ENCODE data around the gene TMEM254.
A peak's percentile ranks its signal among the peaks of the same experiment; 100 is the strongest.

Gene TMEM254

GRCh38 chr10:80078448-80079311 lies at the start of gene TMEM254 (continued):
- TF ChIP-seq ZNF148 (tag by site-specific recombination; IDR thresholded peaks at IDR 0.05; ENCODE audit: borderline replicate concordance) (no peak), KLF7 (tag by site-specific recombination; IDR thresholded peaks at IDR 0.05; ENCODE audit: borderline replicate concordance) (no peak), ZNF112 (tag by site-specific recombination; IDR thresholded peaks at IDR 0.05) (no peak), ZNF26 (tag by site-specific recombination; IDR thresholded peaks at IDR 0.05) (no peak), ZSCAN16 (tag by site-specific recombination; IDR thresholded peaks at IDR 0.05) (0 out of 2 replicates have a peak, but pooled peaks have one; percentile 17), SCRT2 (tag by site-specific recombination; IDR thresholded peaks at IDR 0.05) (peak; percentile 71), TCF7L2 (IDR thresholded peaks at IDR 0.05; ENCODE audit: borderline replicate concordance, low read depth, low read length) (no peak), ZBTB8A (tag by site-specific recombination; IDR thresholded peaks at IDR 0.05) (peak; percentile 94), ZBTB49 (tag by site-specific recombination; IDR thresholded peaks at IDR 0.05; ENCODE audit: low read depth) (no peak), ZNF16 (tag by site-specific recombination; IDR thresholded peaks at IDR 0.05; ENCODE audit: low read depth) (no peak), YY1 (tag by site-specific recombination; IDR thresholded peaks at IDR 0.05) (peak; percentile 44; the same call in 1 of the 2 replicates), ZNF449 (tag by site-specific recombination; IDR thresholded peaks at IDR 0.05) (no peak; the same call in none of the 2 replicates), MEIS1 (CRISPR knock-in tag; IDR thresholded peaks at IDR 0.05; ENCODE audit: borderline replicate concordance) (no peak), ZNF324 (tag by site-specific recombination; IDR thresholded peaks at IDR 0.05) (peak; percentile 74; the same call in 1 of the 2 replicates), ZNF629 (tag by site-specific recombination; IDR thresholded peaks at IDR 0.05) (peak; percentile 54), ZNF585B (tag by site-specific recombination; IDR thresholded peaks at IDR 0.05) (no peak), HOXD13 (CRISPR knock-in tag; IDR thresholded peaks at IDR 0.05; ENCODE audit: borderline replicate concordance) (no peak), ZNF426 (tag by site-specific recombination; IDR thresholded peaks at IDR 0.05) (no peak), GLI2 (tag by site-specific recombination; IDR thresholded peaks at IDR 0.05; ENCODE audit: borderline replicate concordance, low read depth) (no peak)
- TF ChIP-seq, protein P1, sequence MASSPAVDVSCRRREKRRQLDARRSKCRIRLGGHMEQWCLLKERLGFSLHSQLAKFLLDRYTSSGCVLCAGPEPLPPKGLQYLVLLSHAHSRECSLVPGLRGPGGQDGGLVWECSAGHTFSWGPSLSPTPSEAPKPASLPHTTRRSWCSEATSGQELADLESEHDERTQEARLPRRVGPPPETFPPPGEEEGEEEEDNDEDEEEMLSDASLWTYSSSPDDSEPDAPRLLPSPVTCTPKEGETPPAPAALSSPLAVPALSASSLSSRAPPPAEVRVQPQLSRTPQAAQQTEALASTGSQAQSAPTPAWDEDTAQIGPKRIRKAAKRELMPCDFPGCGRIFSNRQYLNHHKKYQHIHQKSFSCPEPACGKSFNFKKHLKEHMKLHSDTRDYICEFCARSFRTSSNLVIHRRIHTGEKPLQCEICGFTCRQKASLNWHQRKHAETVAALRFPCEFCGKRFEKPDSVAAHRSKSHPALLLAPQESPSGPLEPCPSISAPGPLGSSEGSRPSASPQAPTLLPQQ (tag by site-specific recombination; IDR thresholded peaks at IDR 0.05): peak; percentile 81
- TF ChIP-seq, protein P2, sequence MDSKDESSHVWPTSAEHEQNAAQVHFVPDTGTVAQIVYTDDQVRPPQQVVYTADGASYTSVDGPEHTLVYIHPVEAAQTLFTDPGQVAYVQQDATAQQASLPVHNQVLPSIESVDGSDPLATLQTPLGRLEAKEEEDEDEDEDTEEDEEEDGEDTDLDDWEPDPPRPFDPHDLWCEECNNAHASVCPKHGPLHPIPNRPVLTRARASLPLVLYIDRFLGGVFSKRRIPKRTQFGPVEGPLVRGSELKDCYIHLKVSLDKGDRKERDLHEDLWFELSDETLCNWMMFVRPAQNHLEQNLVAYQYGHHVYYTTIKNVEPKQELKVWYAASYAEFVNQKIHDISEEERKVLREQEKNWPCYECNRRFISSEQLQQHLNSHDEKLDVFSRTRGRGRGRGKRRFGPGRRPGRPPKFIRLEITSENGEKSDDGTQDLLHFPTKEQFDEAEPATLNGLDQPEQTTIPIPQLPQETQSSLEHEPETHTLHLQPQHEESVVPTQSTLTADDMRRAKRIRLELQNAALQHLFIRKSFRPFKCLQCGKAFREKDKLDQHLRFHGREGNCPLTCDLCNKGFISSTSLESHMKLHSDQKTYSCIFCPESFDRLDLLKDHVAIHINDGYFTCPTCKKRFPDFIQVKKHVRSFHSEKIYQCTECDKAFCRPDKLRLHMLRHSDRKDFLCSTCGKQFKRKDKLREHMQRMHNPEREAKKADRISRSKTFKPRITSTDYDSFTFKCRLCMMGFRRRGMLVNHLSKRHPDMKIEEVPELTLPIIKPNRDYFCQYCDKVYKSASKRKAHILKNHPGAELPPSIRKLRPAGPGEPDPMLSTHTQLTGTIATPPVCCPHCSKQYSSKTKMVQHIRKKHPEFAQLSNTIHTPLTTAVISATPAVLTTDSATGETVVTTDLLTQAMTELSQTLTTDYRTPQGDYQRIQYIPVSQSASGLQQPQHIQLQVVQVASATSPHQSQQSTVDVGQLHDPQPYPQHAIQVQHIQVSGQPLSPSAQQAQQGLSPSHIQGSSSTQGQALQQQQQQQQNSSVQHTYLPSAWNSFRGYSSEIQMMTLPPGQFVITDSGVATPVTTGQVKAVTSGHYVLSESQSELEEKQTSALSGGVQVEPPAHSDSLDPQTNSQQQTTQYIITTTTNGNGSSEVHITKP (tag by site-specific recombination; IDR thresholded peaks at IDR 0.05): peak; percentile 68
- TF ChIP-seq, protein P3, sequence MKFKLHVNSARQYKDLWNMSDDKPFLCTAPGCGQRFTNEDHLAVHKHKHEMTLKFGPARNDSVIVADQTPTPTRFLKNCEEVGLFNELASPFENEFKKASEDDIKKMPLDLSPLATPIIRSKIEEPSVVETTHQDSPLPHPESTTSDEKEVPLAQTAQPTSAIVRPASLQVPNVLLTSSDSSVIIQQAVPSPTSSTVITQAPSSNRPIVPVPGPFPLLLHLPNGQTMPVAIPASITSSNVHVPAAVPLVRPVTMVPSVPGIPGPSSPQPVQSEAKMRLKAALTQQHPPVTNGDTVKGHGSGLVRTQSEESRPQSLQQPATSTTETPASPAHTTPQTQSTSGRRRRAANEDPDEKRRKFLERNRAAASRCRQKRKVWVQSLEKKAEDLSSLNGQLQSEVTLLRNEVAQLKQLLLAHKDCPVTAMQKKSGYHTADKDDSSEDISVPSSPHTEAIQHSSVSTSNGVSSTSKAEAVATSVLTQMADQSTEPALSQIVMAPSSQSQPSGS (tag by site-specific recombination; IDR thresholded peaks at IDR 0.05; ENCODE audit: low read depth): no peak

Data from HEK293 (cell line).